K562 (cell line): ENCODE results near the gene ZNF451. TPM values are rescaled to one million over a fixed set of nuclear protein-coding genes. Genes with fewer than 3 reads are reported as not detected.

ENCODE experiments used
- NCOA1 ChIP-seq: fragments of 450-650 bp; IDR thresholded peaks from 2 replicates; pipeline ENCODE4 v1.6.1; 2016; ENCODE audit warnings: low read depth
- NFYB ChIP-seq: IDR thresholded peaks from 2 replicates; pipeline ENCODE4 v1.6.1; 2011; ENCODE audit warnings: mild to moderate bottlenecking, moderate library complexity; ENCODE audit not compliant: insufficient read length; ENCODE audit errors: extremely low read depth
- RBBP5 ChIP-seq: fragments of 200-600 bp; sonication (generic); IDR thresholded peaks from 2 replicates; pipeline ENCODE4 v1.6.1; 2012; ENCODE audit warnings: borderline replicate concordance, mild to moderate bottlenecking, low read length, control low read depth, inconsistent platforms; ENCODE audit not compliant: insufficient read depth, poor library complexity, severe bottlenecking
- RUNX1 ChIP-seq: sonication (generic); IDR thresholded peaks from 2 replicates; pipeline ENCODE4 v1.6.1; 2016; ENCODE audit warnings: antibody characterized with exemption, low read depth
- SRSF7 ChIP-seq: fragments of 200-400 bp; formaldehyde crosslinking; optimal IDR thresholded peaks from 2 replicates; pipeline ENCODE3; 2017; ENCODE audit warnings: mild to moderate bottlenecking, low read depth, low read length
- TSC22D4 ChIP-seq: fragments of 450-650 bp; IDR thresholded peaks from 2 replicates; pipeline ENCODE4 v1.6.1; 2016; ENCODE audit warnings: missing genetic modification characterization, missing biosample characterization, control low read depth
- ZKSCAN8 ChIP-seq: fragments of 200-800 bp; sonication (Bioruptor generic); IDR thresholded peaks from 2 replicates; pipeline ENCODE4 v1.6.1; 2016; ENCODE audit warnings: missing genetic modification characterization, missing compliant biosample characterization
- ZNF121 ChIP-seq: sonication (generic); formaldehyde crosslinking; conservative IDR thresholded peaks from 2 replicates; pipeline ENCODE4 v1.8.0; 2022; ENCODE audit warnings: missing genetic modification reagents
- ZNF224 ChIP-seq: sonication (generic); formaldehyde crosslinking; IDR thresholded peaks from 2 replicates; pipeline ENCODE4 v1.8.0; 2022; ENCODE audit warnings: mild to moderate bottlenecking, missing genetic modification reagents
- ZNF75A ChIP-seq: fragments of 450-650 bp; formaldehyde crosslinking; IDR thresholded peaks from 2 replicates; pipeline ENCODE4 v1.4.0; 2020; ENCODE audit warnings: mild to moderate bottlenecking
- polyA plus RNA-seq, 8 experiments: library from polyadenylated mRNA; depleted of rRNA in 4 of 8; stranded (reverse) in 5 of 8; unstranded in 3 of 8; fragments of >200 nt; fragmentation: Nextera tagmentation in 2 of 8; fragmentation: Illumina TruSeq in 1 of 8; extraction: Ambion mirVana in 2 of 8; extraction: Trizol in 1 of 8; gene quantifications; 2 replicates each; pipeline versions ENCODE4 v1.2.1 to v1.2.3, GENCODE V29; 2011 to 2014; ENCODE audit warnings: inconsistent platforms in 1 of 8, missing spikeins in 1 of 8
- total RNA-seq, 7 experiments: library from RNA; depleted of rRNA in 6 of 7; stranded (reverse); fragments of >200 nt in 6 of 7; fragmentation: Illumina TruSeq in 2 of 7; extraction: Trizol in 2 of 7; gene quantifications; 2 replicates each; pipeline versions ENCODE4 v1.2.1 to v1.2.3, GENCODE V29; 2011 to 2021; ENCODE audit warnings: low replicate concordance in 1 of 7
- TF ChIP-seq, protein P1 (sequence below), 3 experiments: fragments of 200-800 bp in 1 of 3; sonication (Bioruptor generic) in 1 of 3; sonication (generic) in 1 of 3; formaldehyde crosslinking in 1 of 3; IDR thresholded peaks; 2 replicates each; pipeline versions ENCODE4 v1.6.1 to v1.8.0; 2016 to 2022; ENCODE audit warnings: mild to moderate bottlenecking in 2 of 3, missing compliant biosample characterization in 2 of 3, missing genetic modification characterization in 2 of 3, missing genetic modification reagents in 1 of 3
- TF ChIP-seq, protein P2 (sequence below), 3 experiments: fragments of 200-800 bp in 1 of 3; fragments of 250-450 bp in 1 of 3; fragments of 450-650 bp in 1 of 3; sonication (Bioruptor Pico) in 1 of 3; sonication (Bioruptor generic) in 1 of 3; formaldehyde crosslinking in 1 of 3; IDR thresholded peaks; 2 replicates each; pipeline versions ENCODE4 v1.6.1 to v1.8.0; 2016 to 2022; ENCODE audit warnings: mild to moderate bottlenecking in 2 of 3, missing genetic modification characterization in 2 of 3, missing compliant biosample characterization in 1 of 3, moderate library complexity in 1 of 3

ZNF451 gene
- total and polyA plus RNA-seq, 9 of the 15 experiments (the other 6 are each of a cell fraction or from before 2014, with no cell fraction given) = 16.1 to 74.3 (median 38.3) TPM

DNA sequence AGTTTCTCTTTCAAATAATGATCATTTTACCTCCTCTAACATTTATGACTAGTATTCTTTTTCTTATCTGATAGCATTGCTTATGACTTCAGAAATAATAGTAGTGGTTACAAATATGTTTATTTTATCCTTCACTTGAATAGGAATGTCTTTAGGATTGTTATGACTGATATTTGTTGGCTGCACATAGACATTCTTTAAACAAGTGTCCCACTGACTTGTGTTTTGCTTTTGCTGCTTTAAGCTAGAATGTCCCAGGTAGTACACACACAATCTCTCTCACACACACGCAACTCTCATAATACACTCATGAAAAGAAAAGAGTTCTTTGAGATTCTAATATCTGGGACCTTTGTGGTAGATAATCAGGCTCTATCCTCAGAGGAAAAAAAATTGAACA, 21.9 kb upstream of the ZNF451 start (continued):
- TF ChIP-seq SRSF7 (no peak), NCOA1 (no peak), ZKSCAN8 (CRISPR knock-in tag) (no peak), ZNF121 (CRISPR knock-in tag) (no peak), RUNX1 (no peak), ZNF224 (CRISPR knock-in tag) (no peak), TSC22D4 (tag) (no peak), ZNF75A (no peak), NFYB (no peak), RBBP5 (no peak)
- TF ChIP-seq, protein P1, sequence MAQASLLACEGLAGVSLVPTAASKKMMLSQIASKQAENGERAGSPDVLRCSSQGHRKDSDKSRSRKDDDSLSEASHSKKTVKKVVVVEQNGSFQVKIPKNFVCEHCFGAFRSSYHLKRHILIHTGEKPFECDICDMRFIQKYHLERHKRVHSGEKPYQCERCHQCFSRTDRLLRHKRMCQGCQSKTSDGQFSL (CRISPR knock-in tag; IDR thresholded peaks at IDR 0.05) = no peak
- TF ChIP-seq, protein P1 (tag; IDR thresholded peaks at IDR 0.05) = no peak
- TF ChIP-seq, protein P2, sequence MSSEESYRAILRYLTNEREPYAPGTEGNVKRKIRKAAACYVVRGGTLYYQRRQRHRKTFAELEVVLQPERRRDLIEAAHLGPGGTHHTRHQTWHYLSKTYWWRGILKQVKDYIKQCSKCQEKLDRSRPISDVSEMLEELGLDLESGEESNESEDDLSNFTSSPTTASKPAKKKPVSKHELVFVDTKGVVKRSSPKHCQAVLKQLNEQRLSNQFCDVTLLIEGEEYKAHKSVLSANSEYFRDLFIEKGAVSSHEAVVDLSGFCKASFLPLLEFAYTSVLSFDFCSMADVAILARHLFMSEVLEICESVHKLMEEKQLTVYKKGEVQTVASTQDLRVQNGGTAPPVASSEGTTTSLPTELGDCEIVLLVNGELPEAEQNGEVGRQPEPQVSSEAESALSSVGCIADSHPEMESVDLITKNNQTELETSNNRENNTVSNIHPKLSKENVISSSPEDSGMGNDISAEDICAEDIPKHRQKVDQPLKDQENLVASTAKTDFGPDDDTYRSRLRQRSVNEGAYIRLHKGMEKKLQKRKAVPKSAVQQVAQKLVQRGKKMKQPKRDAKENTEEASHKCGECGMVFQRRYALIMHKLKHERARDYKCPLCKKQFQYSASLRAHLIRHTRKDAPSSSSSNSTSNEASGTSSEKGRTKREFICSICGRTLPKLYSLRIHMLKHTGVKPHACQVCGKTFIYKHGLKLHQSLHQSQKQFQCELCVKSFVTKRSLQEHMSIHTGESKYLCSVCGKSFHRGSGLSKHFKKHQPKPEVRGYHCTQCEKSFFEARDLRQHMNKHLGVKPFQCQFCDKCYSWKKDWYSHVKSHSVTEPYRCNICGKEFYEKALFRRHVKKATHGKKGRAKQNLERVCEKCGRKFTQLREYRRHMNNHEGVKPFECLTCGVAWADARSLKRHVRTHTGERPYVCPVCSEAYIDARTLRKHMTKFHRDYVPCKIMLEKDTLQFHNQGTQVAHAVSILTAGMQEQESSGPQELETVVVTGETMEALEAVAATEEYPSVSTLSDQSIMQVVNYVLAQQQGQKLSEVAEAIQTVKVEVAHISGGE (CRISPR knock-in tag; IDR thresholded peaks at IDR 0.05) = no peak
